GM18520 (cell line): ENCODE data around the gene PTP4A2.
A peak's percentile ranks its signal among the peaks of the same experiment; 100 is the strongest.

Experiments used
- ATAC-seq: cut with Tn5 transposase; IDR thresholded peaks from one replicate; pipeline ENCODE4 v1.9.1; 2021; ENCODE audit not compliant: unreplicated experiment

PTP4A2 gene

DNA sequence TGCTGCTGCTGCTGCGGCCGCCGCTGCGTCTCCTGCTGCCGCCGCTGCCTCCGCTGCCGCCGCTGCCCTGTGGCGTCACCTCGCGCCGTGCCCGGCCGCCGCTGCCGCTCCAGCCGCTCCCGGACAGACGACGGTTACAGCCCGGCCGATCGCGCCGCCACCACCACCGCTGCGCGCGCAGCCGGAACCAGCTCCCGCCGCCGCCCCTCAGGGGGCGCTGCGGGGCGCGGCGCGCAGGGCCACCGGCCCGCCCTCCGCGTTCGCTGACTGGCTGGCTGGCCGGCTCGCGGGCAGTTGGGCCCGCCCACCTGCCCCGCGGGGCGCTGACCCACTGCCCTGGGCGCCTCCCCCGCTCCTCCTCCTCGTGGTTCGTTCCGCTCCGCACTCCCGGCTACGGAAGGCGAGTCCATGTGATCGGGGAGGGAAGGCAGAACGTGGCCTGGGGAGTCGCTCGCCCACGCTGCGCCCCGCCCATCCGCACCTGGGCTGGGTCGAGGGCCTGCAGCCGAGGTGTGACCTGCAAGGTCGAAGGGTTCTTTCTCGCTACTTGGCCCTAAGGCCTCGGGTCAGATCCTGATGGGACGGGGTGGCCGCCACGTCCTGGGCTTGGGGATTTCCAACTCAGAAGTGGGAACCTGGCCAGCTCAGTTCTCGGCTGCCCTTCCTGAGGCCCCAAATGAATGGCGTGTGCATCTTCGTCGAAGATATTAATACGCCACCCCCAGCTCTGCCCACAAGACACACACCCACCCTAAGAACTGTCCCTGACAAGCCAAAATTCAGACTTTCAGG, at the start of gene PTP4A2:
TSS of gene PTP4A2 (minus strand) at position 185 of the 792 bp plus-strand sequence. CDS start 19,303 bp downstream, outside the sequence.
- ATAC-seq: peak; percentile 76

DNA sequence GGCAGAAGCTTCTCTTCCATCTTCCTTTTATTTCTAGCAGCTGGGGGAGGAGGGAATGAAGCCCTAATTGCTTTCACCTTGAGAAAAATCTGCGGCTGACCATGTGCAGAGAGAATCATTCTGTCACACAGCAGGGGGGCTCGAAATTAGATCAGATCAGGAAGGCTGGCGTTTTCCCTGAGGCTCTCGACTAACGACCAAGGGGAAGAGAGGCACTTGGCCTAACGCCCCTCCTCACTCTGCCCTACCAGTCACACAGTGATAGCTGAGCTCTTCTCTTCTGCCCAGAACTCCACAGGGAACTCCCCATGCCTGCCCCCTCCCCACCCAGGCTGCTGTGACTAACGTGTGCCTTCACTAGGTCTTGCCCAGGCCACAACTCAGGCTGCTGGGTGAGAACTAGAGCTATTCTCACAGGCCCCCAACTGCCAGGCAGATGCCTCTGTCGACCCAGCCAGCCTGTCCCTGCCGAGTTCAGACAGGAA, 49.0 kb upstream of the PTP4A2 start:
- no peak for ATAC-seq

DNA sequence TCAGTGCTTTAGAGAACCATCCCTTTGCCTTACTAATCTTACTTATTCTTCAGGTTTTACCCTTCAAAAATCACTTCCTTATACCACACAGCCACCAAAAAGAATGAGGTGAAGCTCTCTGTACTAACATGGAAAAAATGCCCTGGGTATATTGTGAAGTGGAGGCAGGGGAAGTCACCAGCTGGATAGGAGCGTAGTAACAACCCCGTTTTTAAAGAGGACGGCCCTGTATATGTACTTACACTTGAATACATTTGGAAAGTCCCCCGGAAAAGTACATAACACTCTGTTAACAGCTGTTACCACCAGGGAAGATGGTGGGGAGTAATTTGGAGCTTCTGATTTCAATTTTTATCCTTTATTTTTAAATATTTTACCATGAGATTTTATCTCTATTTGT, 47.3 kb upstream of the PTP4A2 start:
- no peak for ATAC-seq

DNA sequence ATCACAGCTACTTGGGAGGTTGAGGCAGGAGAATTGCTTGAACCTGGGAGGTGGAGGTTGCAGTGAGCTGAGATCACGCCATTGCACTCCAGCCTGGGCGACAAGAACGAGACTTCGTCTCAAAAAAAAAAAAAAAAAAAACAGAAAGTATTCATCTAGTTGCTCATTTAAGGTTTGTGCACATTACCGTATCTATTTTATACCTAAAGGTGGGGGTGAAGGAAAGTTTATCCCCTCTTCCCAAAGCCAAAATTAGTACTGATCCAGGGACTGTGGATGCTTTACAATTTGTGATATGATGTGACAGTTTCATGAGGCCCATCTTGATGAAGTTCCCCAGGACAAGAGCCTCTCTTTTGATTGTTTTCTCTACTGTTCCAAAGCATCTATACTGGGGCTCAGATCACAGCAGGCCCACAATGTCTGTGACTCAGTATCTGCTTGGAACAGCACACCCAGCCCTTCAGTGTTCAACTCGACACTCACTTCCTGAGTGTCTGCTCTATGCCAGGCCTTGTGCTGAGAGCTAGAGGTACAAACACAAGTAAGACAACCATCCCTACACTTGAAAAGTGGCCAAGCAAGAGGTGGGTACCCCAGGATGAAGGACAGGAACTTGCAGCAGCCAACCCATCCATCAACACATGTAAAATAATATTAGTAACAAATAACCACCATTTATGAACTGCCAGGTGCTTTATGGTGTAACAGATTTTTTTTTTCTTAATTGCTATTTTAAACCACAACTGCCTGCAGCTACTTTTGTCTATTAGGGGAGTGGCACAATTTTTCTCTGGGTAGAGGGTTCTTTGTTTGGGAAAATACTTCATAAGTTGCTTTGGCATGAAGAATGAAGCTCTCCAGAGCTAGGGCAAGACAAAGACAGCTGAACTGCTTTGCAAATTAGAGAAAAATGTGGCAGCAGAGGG, 46.5 kb upstream of the PTP4A2 start:
- ATAC-seq: no peak

DNA sequence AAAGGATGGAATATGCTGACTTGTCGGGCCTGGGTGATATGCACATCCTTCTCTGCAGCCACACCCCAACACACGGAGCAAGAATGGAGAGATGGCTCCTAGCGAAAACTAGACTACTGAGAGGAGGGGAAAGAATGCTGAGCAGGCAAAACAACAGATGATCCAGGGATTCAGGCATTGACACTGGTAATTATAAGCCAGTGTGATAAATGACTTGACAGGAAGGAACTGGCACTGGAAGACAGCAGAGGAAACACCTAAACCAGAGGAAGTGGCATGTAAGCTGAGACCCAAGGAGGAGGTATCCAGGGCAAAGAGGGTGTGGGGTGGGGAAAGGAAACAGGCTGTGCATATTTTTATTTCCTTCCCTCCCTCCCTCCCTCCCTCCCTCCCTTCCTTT, 43.8 kb upstream of the PTP4A2 start:
- ATAC-seq: no peak

DNA sequence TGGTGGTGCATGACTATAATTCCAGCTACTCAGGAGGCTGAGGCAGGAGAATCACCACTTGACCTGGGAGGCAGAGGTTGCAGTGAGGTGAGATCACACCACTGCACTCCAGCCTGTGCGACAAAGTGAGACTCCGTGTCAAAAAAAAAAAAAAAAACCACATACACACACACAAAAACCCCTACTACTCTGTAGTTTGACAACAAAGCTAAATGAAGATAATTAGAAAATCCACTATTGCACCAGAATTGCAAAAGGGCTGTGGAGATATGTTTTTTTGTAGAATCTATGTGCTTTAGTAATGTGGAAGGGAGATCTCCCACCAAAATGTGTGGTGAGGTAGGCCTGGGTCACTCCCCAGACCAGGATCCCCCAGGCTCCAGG, 43.3 kb upstream of the PTP4A2 start:
- ATAC-seq: no peak

DNA sequence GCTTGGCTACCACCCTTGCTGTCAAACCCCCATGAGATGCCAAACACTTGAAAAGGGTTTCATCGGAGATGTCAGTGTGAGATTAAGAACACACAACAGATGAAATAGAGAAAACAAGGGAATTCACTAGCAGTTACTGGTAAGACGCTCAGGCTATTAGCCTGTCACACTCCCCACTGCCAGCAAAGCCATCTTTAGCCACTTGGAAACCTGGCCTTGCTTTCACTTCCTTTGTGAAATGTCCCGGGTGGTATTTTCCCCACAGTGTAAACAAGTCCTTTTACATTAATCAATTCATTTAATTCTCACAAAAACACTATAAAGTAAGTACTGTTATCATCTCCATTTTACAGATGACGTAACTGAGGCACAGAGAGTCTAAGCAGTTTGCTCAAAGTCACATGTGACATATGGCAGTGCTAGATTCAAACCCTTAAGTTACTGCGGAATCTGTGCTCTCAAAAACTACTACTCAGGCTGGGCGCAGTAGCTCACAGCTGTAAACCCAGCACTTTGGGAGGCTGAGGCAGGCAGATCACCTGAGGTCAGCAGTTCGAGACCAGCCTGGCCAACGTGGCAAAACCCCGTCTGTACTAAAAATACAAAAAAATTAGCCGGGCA, 42.8 kb upstream of the PTP4A2 start:
- no peak for ATAC-seq

DNA sequence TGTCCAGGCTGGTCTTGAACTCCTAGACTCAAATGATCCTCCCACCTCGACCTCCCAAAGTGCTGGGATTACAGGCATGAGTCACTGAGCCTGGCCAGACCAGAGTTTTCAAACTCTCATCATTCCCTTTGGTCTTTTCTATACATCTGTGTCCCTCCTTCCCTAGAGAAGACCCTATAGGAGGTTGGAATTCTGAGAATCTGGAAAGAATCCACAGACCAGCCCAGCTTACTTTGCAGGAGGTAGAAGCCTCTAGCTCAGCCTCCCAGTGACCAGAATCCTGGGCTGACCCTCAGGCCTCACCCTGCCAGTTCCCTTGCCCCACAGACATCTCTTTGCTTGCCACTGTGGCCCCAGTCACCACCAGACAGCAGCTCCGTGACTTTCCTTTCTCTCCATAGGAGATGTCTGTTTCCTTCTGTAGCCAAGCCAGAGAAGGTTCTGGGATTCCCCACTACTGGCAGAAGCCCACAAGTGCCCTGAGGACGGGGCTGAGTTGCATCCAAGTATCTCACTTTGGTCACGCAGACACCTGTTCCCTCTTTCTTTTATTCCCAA, 40.8 kb upstream of the PTP4A2 start:
- ATAC-seq: no peak

DNA sequence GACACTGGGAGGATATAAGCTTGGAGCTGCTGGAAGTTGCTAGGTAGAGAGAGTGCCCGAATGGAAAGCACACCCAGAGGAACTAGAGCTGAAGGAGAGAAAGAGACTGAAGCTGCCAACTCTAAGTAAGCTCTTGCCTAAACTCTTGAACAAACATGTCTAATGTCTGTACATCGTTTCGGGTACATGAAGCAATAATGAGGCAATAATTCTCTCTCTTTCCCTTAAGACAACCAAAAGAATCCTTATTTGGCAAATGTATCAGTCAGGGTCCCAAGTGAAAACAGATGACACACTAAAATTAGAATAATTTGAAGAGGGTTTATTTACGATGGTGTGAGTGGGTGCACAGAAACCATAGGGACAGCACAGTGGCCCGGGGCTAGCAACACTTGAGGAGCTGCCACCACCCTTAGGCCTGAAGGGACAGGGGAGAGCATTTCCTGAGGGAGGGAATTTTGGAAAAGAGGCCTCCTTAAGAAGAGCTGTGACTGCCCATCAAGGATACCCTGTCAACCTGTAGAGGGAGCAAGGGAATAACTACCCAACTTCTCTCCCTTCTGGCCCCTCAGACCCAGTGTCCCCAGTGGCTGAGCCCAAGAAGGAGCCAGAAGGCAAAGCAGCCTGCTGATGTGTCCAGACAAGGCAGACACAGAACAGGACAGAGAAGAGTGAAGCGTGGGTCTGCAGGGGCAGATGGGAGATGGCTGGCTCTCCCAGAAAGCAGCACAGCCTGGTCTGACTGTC, 39.4 kb upstream of the PTP4A2 start:
- ATAC-seq: no peak

DNA sequence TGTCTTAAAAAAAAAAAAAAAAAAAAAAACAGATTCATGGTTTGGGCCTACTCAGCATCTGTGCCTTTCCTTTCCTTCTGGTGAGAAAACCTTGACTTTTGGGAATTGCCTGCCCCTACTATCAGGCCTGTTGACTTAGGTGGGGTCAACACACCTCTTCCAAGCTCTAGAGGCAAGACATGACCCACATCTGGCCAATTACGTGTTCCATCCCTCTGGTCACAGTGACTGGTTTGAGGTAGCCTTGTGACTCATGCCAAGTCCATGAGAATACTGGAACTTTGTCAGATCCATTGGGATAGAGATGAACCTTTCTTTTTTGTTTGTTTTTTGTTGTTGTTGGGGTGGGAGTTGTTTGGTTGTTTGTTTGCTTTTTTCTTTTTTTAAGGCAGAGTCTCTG, 38.2 kb upstream of the PTP4A2 start:
- ATAC-seq: no peak

DNA sequence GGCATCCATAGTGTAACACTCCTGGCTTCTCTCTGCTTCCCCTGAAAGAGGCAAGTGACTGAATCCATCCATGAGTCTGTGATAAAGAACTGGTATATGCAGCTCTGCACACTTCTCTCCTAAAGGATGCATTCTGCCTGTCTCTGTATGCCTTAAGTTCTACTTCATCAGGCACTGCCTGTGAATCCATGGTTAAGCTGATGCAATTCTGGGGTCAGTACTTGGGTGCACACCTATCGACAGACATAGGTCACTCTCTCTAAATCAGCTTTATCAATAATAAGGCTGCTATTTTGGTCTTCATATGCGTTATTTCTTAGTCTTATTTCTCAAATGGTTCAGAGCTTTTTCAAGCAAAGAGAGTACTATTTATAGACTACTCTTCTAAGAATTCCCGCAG, 32.7 kb upstream of the PTP4A2 start:
- no peak for ATAC-seq

DNA sequence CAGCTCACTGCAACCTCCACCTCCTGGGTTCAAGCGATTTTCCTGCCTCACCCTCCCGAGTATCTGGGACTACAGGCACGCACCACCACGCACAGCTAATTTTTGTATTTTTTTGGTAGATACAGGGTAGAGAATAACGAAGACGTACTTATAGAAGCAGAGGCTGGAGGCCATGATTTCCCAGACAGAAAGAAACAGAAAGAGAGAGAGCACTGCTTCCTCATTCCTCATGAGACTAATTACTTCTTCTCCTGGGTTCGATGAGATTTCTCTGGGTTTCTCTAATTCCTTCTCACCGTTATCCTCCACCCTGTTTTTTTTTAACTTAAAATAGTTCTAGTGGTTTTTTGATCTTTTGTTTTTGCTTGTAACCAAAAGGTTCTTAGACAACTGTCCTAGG, 23.4 kb upstream of the PTP4A2 start:
- ATAC-seq: no peak

DNA sequence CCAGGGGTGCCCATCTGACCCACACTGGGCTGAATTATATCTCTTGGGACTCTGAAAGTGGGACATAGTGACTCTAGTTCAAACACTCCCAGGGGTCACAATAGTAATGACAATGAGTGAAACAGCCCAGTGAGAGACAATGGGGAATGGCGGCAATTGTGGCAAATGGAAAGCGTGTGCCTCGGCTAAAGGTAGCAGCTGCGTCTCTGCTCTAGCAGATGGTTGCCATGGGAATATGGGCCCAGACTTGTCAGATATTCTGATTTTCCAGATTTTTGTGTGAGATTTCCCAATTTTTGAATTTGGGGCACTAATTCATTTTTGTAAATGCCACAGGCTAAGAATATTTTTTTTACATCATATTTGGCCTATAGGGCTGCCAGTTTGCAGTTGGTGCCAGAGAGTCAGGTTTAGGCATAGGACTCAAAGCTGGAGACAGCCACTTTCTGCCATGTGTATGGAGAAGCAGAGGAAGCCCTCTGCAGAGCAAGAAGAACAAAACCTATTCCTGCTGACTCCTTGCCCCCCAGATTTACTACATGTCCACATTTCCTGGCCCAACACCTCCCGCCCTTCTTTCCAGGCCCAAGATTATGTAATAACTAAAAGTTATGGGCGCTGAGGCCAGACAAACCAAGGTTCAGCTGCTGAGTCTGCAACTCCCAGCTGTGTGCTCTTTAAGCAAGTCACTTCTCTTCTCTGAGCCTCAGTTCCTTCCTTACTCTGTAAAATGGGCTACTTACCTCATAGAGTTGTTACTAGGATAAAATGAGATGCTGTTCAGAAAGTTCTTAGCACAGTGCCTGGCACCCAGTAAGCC, 21.6 kb upstream of the PTP4A2 start:
- ATAC-seq: no peak

DNA sequence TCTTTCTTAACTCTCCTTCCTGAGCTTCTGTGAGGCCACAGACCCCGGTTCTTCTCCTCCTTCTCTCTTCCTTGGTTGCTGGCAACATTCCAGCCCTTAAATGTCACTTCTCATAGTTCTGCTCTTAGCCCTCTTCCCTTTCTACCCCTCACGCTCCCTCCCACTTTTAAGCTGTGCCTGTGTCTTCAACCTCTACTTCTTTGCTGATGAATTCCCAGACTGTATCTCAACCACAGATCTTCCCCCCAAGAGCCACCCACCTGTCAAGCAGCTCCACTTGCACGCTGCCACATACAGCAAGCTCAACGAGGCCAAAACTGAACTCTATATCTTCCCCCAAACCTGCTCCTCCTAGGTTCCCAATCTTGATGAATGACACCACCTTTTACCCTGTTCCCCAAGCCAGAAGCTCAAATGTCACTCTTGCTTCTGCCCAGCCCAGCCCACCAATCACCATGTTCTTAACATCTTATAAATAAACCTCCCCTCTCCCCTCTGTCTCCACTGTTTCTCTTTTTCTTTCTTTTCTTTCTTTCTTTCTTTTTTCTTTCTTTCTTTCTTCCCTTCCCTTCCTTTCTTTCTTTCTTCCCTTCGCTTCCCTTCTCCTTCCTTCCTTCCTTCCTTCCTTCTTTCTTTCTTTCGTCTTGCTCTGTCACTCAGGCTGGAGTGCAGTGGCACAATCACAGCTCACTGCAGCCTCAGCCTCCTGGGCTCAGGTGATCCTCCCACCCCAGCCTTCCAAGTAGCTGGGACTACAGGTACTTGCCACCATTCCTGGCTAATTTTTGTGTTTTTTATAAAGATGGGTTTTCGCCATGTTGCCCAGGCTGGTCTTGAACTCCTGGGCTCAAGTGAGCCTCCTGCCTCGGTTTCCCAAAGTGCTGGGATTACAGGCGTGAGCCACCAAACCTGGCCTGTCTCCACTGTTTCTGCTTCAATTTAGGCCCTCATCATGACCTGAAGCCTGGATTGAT, 19.8 kb upstream of the PTP4A2 start:
- no peak for ATAC-seq

DNA sequence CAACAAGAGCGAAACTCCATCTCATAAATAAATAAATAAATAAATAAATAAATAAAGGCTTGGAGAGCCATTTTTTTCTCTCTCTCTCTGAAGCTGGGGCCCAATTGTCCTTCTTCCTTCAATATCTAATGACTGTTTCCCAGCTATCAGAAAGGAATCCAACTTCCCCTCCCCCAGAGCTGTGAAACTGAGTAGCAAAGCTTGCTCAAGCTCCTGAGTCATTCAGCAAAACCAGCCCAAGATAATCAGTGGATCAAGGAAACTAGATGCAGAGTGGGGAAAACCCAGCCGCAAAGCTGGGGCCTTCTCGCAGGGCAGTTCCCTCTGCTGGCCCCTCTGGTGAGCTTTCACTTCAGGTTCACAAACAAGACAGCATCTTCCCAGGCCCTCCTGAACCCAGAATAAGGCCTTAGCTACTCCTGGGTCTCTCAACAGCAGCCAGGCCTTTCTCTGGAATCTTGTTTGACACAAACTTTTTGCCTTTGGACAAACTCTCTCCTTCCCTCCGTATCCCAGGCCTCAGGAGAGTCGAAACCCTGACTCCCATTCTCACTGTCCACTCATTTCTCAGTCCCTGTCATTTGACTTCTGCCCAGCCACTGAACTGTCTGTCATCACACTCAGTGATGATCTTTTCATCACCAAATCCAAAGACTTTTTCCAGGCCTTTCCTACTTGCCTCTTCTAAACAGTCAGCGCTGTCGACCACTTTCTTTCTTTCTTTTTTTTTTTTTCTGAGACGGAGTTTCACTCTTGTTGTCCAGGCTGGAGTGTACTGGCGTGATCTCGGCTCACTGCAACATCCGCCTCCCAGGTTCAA, 18.0 kb upstream of the PTP4A2 start:
- ATAC-seq: peak; percentile 76

DNA sequence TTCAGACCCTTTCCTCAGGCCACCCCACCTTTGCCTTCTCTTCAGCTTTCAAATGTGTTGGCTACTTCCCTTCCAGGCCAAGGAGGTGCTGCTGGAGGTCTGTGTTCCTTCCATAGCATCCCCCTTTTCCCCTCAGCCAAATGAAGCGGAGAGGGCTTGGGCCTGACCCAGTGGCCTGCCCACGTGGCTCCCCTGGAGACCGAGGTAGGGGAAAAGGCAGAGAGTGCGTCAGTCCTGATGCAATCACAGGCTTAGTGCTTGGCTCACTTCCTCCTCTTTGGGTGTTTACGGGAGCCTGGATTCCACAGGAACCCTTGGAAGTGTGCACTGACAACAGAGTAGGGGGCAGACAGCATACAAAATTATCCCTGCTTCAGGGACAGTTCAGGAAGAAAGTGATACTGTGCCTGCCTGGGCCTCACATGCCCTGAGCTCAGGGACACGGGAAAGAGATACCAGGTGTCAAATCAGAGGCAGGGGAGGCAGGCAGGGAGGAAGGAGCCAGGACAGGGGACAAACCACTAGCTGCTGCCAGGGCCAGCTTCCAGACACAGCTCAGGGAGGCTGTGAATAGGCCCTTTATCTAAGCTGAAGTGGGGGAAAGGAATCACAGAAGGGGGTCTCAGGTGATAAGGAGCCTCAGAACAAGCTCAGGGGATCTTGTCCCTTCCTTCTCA, 16.6 kb upstream of the PTP4A2 start:
- no peak for ATAC-seq

DNA sequence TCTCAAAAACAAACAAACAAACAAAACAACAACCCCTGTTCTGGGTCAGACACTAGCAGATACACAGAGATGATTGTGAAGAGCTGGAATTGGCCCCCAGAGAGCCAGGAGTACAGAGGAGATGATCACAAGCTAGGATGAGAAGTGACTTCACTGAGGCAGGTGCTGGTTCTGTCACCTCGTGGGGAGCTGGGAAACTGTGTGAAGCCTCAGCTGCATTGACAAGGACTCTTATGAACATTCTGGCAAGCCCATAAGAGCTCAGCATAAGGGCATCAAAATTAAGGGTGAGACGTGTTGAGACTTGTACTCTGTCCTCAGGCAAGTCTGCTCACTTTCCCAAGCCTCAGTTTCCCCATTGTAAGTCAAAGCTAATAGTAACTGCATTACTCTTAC, 14.7 kb upstream of the PTP4A2 start:
- no peak for ATAC-seq
